EH (cell line): ENCODE data around the gene ZNF827.

Source experiments
- DNase-seq: peaks from one replicate; pipeline ENCODE4 v3.0.0-alpha.2; 2015; ENCODE audit warnings: low read depth

ZNF827 gene

DNA sequence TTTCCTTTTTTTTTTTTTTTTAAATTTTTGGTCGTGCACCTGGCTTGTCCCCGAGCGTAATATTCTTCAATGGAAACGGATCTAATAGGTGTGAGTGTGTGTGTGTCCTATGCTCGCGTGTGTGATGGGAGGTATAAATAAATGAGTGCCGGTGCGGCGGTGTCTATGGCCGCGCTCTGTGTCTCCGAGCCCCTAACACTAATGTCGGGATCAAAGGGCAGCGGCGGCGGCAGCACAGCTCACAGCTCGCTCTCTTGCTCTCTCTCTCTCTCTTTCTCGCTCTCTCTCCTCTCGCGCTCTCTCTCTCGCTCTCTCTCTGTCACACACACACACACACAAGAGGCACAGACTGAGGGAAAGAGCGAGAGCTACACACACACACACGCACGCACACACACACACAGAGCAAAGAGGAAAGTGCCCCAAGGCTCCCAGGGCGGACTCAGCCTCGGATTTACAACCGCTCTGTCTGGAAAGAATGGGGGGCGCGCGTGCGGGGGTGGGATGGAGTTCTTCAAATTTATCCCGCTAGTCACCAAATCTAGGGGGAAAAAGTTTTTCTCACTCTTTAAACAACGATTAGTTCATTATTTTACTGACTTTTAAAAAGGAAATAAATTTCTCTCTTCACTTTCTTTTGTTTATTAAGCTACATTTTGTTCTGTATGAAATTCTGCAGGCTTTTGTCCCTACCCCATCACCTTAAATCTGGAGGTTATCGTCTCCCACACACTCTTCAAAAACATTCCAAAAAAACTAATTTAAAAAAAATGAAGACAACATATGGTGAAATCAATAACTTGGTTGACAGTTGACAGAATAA is at the start of gene ZNF827:
TSS of gene ZNF827 (minus strand) at position 206 of the 823 bp plus-strand sequence. CDS start 416 bp downstream, outside the sequence.
- peak; percentile 74 for DNase-seq

GRCh38 chr4:145984563-145984962 is 45.9 kb upstream of the ZNF827 start:
- no peak for DNase-seq

GRCh38 chr4:145982791-145983190 is 44.2 kb upstream of the ZNF827 start:
- no peak for DNase-seq

- no peak for DNase-seq
Measured at GRCh38 chr4:145979160-145979559, 40.5 kb upstream of the ZNF827 start.

DNA sequence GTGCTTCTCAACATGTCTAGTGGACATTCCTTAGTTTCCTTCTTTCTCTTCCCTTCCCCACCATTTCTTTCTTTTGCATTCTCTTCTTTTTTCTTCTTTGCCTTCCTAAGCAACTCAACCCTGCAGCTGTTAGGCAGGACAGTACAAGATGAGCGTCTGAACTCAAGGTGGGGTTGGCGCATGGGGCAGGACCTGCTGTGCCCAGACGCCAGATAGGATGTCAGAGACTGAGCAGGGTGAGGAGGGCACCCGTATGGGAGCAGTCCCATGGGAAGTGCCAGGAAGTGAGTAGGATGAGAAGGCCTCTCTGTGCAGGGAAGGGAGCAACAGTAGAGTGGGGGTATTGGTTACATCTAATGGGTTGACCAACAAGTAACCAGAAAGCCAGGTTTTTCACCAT is 38.1 kb upstream of the ZNF827 start:
- no peak for DNase-seq

- DNase-seq: no peak
Measured at GRCh38 chr4:145960012-145960411, 21.4 kb upstream of the ZNF827 start.

DNA sequence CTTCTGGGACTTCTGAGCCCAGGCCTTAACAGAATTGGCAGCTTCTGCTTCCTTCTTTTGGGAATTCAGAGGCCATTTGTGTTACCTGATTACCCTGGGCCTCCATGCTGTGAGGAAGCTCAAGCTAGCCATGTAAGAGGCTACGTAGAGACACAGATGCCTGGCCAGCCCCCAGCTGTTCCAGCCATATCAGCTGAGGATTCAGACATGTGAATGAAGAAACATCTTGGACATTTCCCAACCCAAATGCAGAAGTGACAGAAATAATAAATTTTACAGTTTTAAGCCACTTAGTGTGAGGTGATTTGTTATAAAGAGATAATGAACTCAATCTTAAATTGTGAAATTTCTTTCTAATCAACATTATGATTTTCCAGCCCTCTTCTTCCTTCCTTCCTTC is 18.7 kb upstream of the ZNF827 start:
- no peak for DNase-seq

DNA sequence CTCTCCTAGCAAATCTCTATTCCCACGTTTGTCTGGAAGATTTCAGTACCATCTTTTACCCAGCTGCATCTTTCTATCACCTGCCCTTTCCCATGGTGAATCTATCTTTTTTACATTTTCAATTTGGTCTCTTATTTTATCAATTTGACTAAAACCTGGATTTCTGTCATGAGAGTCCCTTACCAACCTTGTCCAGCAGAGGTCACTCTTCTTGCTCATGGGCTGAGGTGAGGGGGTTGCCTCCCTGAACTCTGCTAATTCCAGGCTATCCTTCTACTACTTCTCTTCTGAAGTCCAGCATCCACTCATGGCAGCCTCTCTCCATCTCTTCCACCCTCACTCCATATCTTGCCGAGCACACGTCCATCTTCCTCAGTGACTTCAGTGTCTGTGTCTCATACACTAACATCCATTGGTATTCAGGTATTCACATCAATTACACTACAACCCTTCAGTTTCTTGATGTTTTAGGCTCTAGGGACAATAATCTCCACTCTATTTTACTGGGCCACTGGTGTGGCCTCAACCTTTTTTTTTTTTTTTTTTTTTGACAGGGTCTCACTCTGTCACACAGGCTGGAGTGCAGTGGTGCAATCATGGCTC is 17.8 kb upstream of the ZNF827 start:
- DNase-seq: peak; percentile 51

GRCh38 chr4:145954924-145955339 is 16.3 kb upstream of the ZNF827 start:
- peak; percentile 75 for DNase-seq

DNA sequence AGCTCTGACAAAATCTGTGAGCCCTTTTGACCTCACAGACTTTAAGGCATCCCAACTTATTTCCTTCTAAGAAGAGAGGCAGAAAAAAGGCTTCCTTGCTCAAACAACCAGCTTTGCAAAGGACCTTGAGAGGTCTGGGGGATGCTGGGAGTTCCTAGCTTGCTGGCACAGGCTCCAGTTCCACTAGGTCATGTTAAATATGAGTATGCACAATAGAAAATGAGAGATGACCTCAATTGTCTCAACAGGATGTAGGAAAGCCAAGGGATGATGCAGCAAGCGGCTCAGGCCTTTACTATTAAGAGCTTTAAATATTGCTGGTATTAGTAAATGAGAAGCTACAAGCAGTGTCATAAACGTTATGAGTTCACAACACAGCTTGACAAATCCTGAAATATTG is 13.3 kb upstream of the ZNF827 start:
- peak; percentile 9 for DNase-seq

GRCh38 chr4:145945431-145946155 is 7.0 kb upstream of the ZNF827 start:
- no peak for DNase-seq

- no peak for DNase-seq
Measured at GRCh38 chr4:145944886-145945285, 6.3 kb upstream of the ZNF827 start.

- DNase-seq: peak; percentile 60
Measured at GRCh38 chr4:145939856-145940255, 1.2 kb upstream of the ZNF827 start.

DNA sequence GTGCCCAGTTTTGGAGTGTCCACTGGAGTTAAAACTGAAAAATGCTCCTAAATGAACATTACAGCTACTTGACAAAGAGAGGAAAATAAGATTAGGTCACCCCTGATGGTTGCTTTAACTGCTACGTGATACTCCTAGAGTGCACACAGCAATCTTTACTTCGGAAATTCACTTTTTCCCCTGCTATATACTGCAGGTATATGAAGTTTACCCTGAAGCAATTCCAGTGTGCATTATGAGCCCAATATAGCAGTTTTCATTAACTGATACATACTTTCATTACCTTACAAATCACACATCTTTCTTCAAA is 773 bp upstream of the ZNF827 start:
- no peak for DNase-seq

- peak; percentile 49 for DNase-seq
Measured at GRCh38 chr4:145937971-145938611, 532 bp downstream of the ZNF827 start.

DNA sequence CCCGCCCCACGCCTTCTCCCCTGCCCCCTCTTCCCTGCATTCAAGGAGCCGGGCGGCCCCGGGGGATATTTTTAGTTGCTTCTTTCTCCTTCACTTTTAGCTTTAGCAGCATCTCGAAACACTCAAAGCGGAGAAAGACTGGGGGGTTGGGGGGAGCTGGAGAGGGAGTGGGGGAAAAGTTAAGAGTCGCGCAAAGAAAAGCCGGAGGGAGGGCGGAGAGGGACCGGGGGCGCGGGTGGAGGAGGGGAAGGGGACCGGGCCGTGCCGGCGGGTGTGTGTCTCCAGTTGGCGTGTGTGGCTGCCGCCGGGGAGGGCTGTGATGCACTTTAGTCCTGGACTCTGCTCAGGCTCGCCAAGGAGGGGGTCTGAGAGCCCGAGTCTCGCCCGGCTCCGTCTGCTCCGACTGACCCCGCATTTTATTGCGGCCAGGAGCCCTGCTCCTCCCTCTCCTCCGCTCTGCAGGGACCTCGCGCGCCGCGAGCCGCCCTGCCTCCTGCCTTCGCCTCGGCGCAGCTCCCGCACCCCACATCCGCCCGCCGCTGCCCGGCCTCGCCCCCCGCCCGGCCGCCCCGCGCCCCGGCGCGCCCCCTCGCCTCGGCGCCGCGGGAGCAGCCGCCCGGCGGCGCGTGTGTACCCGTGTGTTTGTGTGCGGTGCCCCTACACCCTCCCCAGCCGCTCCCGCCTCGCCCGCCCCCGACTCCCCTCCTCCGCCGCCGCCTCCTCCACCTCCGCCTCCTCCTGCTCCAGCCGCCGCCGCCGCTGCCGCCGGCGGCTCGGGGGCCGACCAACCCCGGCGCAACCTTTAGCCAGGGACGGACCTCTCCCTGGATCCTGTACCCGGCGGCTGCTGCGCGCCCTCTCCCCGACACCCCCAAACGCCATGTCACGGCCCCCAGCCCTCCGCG is 1.4 kb downstream of the ZNF827 start:
- DNase-seq: peak; percentile 78

GRCh38 chr4:145936142-145936996 is 2.3 kb downstream of the ZNF827 start:
- peak; percentile 77 for DNase-seq

DNA sequence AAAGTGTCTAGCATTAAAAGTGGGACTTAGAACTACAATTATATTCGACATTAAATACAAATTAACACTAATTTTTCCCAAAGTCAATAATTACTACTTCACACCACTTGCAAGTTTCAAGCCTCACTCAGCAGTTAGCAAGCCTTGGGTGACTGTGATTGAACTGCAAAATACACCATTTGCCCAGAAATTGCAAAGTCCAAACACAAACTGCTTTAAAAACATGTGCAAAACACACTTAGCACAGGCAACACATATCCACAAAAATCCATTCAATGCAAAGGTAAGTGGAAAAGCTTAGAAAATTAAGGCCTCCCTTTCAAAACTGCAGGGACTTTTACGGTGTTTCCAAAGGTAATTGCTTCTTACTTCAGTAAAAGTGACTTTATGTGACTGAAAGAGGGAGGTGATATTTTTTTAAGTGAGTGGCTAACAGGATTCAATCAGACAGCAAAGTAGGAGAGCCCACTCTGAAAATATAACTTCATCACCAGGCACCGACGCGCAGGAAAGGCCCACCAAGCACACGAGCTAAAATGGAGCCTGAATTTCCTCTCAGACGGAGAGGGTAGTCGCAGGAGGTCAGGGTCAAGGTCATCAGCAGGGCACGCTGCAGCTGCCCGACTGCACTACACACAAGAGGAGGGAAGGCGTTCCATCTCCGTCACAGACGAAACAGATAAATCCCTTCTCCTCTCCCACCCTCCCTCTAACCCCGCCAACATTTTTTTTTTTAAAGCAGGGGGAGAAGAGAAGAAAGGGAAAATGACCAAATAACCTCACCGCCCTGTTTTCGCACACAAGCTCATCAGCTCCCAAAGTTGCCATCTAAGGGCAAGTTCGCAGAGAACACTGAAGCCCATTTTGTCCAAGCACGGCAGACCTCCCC is 3.1 kb downstream of the ZNF827 start:
- DNase-seq: no peak

DNA sequence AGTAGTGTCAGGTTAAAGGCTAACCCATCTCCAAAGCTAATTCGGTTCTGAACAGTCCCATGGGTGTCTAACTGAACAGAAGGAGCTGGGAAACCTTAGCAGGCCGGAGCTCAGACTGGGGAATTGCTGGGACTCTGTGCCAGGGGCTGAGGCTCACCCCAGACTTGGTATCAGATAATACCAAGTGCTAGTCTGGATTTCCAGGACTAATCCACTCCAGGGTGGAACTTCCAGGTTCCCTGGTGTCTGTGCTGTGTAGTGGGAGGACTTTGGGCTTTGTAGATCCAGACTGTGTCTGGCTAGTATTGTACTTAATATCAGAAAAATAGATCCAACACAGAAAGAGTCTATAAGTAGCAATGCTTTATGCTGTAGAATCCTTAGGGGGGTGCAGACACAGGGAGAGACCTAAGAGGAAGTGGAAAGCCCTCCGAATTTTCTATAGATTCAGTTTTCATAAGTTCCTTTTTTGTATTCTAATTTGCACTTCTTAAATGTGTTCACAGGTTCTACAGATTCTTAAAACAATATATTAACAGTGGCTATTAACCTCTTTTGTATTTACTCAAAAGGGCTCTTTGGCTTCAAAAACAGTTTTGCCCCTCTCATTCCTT is 4.1 kb downstream of the ZNF827 start:
- DNase-seq: no peak
